Measurements from ENCODE around the gene FOXJ3.

The FOXJ3 gene

GRCh38 chr1:42189931-42190853 lies 144.8 kb downstream of the FOXJ3 start:
- no peak for DNase-seq (ENCODE audit: low read depth, low spot score)

- DNase-seq (ENCODE audit: low read depth, low spot score) = no peak
These were observed 148.9 kb downstream of the FOXJ3 start for GRCh38 chr1:42186152-42186551.

GRCh38 chr1:42184616-42185015 lies 150.4 kb downstream of the FOXJ3 start:
- DNase-seq (ENCODE audit: low read depth, low spot score) = no peak

GRCh38 chr1:42183957-42184268 lies 151.1 kb downstream of the FOXJ3 start:
- DNase-seq (ENCODE audit: low read depth, low spot score) = no peak

GRCh38 chr1:42183210-42183956 lies 151.7 kb downstream of the FOXJ3 start:
- DNase-seq (ENCODE audit: low read depth, low spot score) = no peak

- no peak for DNase-seq (ENCODE audit: low read depth, low spot score)
These were observed 153.3 kb downstream of the FOXJ3 start for GRCh38 chr1:42181687-42182086.

- DNase-seq (ENCODE audit: low read depth, low spot score) = no peak
These were observed 155.1 kb downstream of the FOXJ3 start for GRCh38 chr1:42179900-42180329.

GRCh38 chr1:42179275-42179674 lies 155.8 kb downstream of the FOXJ3 start:
- DNase-seq (ENCODE audit: low read depth, low spot score) = no peak

GRCh38 chr1:42178249-42178648 lies 156.8 kb downstream of the FOXJ3 start:
- no peak for DNase-seq (ENCODE audit: low read depth, low spot score)

- DNase-seq (ENCODE audit: low read depth, low spot score) = no peak
These were observed 157.5 kb downstream of the FOXJ3 start for GRCh38 chr1:42177541-42177981.

- no peak for DNase-seq (ENCODE audit: low read depth, low spot score)
These were observed 158.0 kb downstream of the FOXJ3 start for GRCh38 chr1:42176902-42177519.

GRCh38 chr1:42175314-42176054 lies 159.6 kb downstream of the FOXJ3 start:
- no peak for DNase-seq (ENCODE audit: low read depth, low spot score)

GRCh38 chr1:42173961-42174735 lies 160.9 kb downstream of the FOXJ3 start:
- DNase-seq (ENCODE audit: low read depth, low spot score) = no peak

- DNase-seq (ENCODE audit: low read depth, low spot score) = no peak
These were observed 161.7 kb downstream of the FOXJ3 start for GRCh38 chr1:42173155-42173933.

- no peak for DNase-seq (ENCODE audit: low read depth, low spot score)
These were observed 162.5 kb downstream of the FOXJ3 start for GRCh38 chr1:42172381-42173133.

GRCh38 chr1:42171679-42172266 lies 163.3 kb downstream of the FOXJ3 start:
- no peak for DNase-seq (ENCODE audit: low read depth, low spot score)

- DNase-seq (ENCODE audit: low read depth, low spot score) = no peak
These were observed 164.0 kb downstream of the FOXJ3 start for GRCh38 chr1:42170779-42171621.

- DNase-seq (ENCODE audit: low read depth, low spot score) = no peak
These were observed 166.3 kb downstream of the FOXJ3 start for GRCh38 chr1:42168763-42169162.

Data from smooth muscle cell of the brain vasculature (primary cell).